Panc1 (cell line): ENCODE results near the gene MTM1. TPM values are rescaled to one million over a fixed set of nuclear protein-coding genes. Genes with fewer than 3 reads are reported as not detected.

Experiments
- ATAC-seq: fragments of 200-7000 bp; cut with Tn5 transposase; 2 replicates; pipeline ENCODE4 v1.9.1; 2020; ENCODE audit warnings: mild to moderate bottlenecking, moderate library complexity
- BruUV-seq: library from RNA; stranded (reverse); fragments of 400-500 nt; replicated peaks from 2 replicates; lab custom pipeline; 2021; lab: Mats Ljungman, UMichigan
- CTCF ChIA-PET: fragments of 300-600 bp; sonication (Branson Sonifier 250); formaldehyde crosslinking; loops from one replicate; lab custom pipeline; 2022; ENCODE audit warnings: antibody characterized with exemption; lab: Charles Lee
- POLR2A ChIA-PET: fragments of 300-600 bp; sonication (Branson Sonifier 250); formaldehyde crosslinking; loops from one replicate; lab custom pipeline; 2022; ENCODE audit warnings: antibody characterized with exemption; lab: Charles Lee
- DNase-seq: peaks from one replicate; pipeline ENCODE4 v3.0.0-alpha.2; 2010; ENCODE audit warnings: low read depth, low spot score
- H3K27ac ChIP-seq: 2 replicates; pipeline ENCODE4 v1.5.1; 2011; ENCODE audit warnings: mild to moderate bottlenecking, low read length, inconsistent platforms
- H3K27me3 ChIP-seq: fragments of 200-500 bp; sonication (Bioruptor generic); 2 replicates; pipeline ENCODE4 v1.6.0; 2014; ENCODE audit warnings: low read length, inconsistent platforms; ENCODE audit not compliant: control insufficient read depth, insufficient read depth
- H3K36me3 ChIP-seq: fragments of 200-500 bp; sonication (Bioruptor generic); 2 replicates; pipeline ENCODE4 v1.5.1; 2014; ENCODE audit warnings: inconsistent platforms, mild to moderate bottlenecking, low read length, moderate library complexity; ENCODE audit not compliant: control insufficient read depth, insufficient read depth
- H3K4me1 ChIP-seq: 2 replicates; pipeline ENCODE4 v1.5.1; 2011; ENCODE audit warnings: inconsistent platforms, mild to moderate bottlenecking, low read length, moderate library complexity; ENCODE audit not compliant: control insufficient read depth, insufficient read depth
- H3K4me3 ChIP-seq, 2 experiments: 2 replicates each; pipeline ENCODE4 v1.5.1; 2011 to 2012; ENCODE audit warnings: low read depth in 2 of 2, low read length in 2 of 2, mild to moderate bottlenecking in 2 of 2, inconsistent platforms in 1 of 2, moderate library complexity in 1 of 2
- H3K9me3 ChIP-seq: fragments of 200-500 bp; sonication (Bioruptor generic); 2 replicates; pipeline ENCODE4 v1.5.1; 2014; ENCODE audit warnings: low read depth, mild to moderate bottlenecking, inconsistent platforms, low read length, moderate library complexity; ENCODE audit not compliant: control insufficient read depth, insufficient read depth
- CTCF ChIP-seq: fragments of 450-650 bp; IDR thresholded peaks from 2 replicates; pipeline ENCODE4 v1.5.1; 2017; ENCODE audit warnings: mild to moderate bottlenecking
- POLR2AphosphoS5 ChIP-seq: IDR thresholded peaks from 2 replicates; pipeline ENCODE4 v1.6.1; 2012; ENCODE audit warnings: mild to moderate bottlenecking, low read depth, low read length, moderate library complexity
- REST ChIP-seq, 2 experiments: IDR thresholded peaks; 2 replicates each; pipeline ENCODE4 v1.6.1; 2011 to 2012; ENCODE audit warnings: low read depth in 2 of 2, control low read depth in 1 of 2, low read length in 1 of 2, mild to moderate bottlenecking in 1 of 2, moderate library complexity in 1 of 2; ENCODE audit not compliant: insufficient read depth in 1 of 2
- SIN3A ChIP-seq: IDR thresholded peaks from 2 replicates; pipeline ENCODE4 v1.6.1; 2012; ENCODE audit warnings: low read depth, mild to moderate bottlenecking, low read length, moderate library complexity, borderline replicate concordance; ENCODE audit not compliant: insufficient read depth
- TCF7L2 ChIP-seq: IDR thresholded peaks from 2 replicates; pipeline ENCODE4 v1.6.1; 2011; ENCODE audit warnings: mild to moderate bottlenecking, low read depth, low read length, inconsistent platforms
- in situ Hi-C: cut with HindIII; loops from 2 replicates; pipeline ENCODE4 v1.10.0; 2016; ENCODE audit warnings: low sequenced_read_pairs, low pct_unique_long_range_greater_than_20kb
- intact Hi-C: fragments of 100-400 bp; cut with micrococcal nuclease; formaldehyde crosslinking; loops from one replicate; pipeline ENCODE4 v1.10.0; 2022; ENCODE audit not compliant: unreplicated experiment
- total RNA-seq: library from RNA; stranded (reverse); gene quantifications from one replicate; pipeline ENCODE4 v1.2.1, GENCODE V29; 2021; ENCODE audit not compliant: unreplicated experiment

MTM1 gene
- total RNA-seq, 1 experiment from 2014 or later, result 24.0 TPM

GRCh38 chrX:150621652-150622051 lies 53.2 kb downstream of the MTM1 start:
- ChIA-PET POLR2A (no interaction called here), CTCF (no interaction called here)
- no peak overlapping the region for H3K4me3 ChIP-seq
- H3K27me3 ChIP-seq, result no peaks in the 10 kb centered on the region
- in situ Hi-C loops, result no loop called here
- H3K27ac ChIP-seq, result no peak overlapping the region
- no peak for TF ChIP-seq SIN3A
- TF ChIP-seq REST (IDR thresholded peaks at IDR 0.05; ENCODE audit: insufficient read depth in 1 of 2, low read depth in 2 of 2, low read length in 1 of 2), result no peak
- TF ChIP-seq POLR2AphosphoS5, result no peak
- TF ChIP-seq TCF7L2, result no peak
- TF ChIP-seq CTCF, result no peak
- H3K36me3 ChIP-seq, result no peaks in the 10 kb centered on the region
- H3K9me3 ChIP-seq, result no peaks in the 10 kb centered on the region
- no peak for ATAC-seq
- no TSS peak for BruUV-seq
- intact Hi-C loops, result no loop called here
- DNase-seq, result no peak
- H3K4me1 ChIP-seq, result no peaks in the 10 kb centered on the region

DNA sequence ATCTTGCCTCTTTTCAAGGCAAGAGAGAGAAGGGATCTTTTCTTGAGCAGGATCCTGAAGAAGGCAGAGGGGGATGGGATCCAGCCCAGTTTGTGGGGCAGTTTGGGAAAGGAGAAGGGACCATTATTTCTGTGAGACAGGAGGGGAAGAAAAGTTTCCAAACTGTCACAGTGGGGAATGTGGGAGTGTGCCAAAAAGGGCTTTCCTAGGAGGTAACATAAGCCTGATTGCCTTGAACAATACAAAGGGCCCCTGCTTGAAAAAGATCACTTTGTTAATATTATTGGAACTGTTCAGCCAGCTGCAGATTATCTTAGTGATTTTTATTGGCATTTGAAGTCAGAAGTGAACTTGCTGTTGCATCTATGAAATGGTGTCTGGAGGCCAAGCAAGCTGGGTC lies 55.2 kb downstream of the MTM1 start:
- intact Hi-C loops, result no loop called here
- Histone ChIP-seq H3K4me3 (no peak overlapping the region), H3K27me3 (no peaks in the 10 kb centered on the region), H3K4me1 (no peaks in the 10 kb centered on the region), H3K9me3 (no peaks in the 10 kb centered on the region), H3K36me3 (no peaks in the 10 kb centered on the region), H3K27ac (no peak overlapping the region)
- BruUV-seq, result no TSS peak
- POLR2A ChIA-PET, result no interaction called here
- ATAC-seq (no peak), DNase-seq (no peak)
- in situ Hi-C loops, result no loop called here
- no peak for TF ChIP-seq SIN3A
- no peak for TF ChIP-seq TCF7L2
- no peak for TF ChIP-seq POLR2AphosphoS5
- no peak for TF ChIP-seq CTCF
- no peak for TF ChIP-seq REST (IDR thresholded peaks at IDR 0.05; ENCODE audit: insufficient read depth in 1 of 2, low read depth in 2 of 2, low read length in 1 of 2)
- CTCF ChIA-PET, result no interaction called here
